Transverse colon (tissue), 4 donors: ENCODE data around the gene MPPED2. TPM values are rescaled to one million over a fixed set of nuclear protein-coding genes. Genes with fewer than 3 reads are reported as not detected.
A peak's percentile ranks its signal among the peaks of the same experiment; 100 is the strongest.

Experiments
- DNase-seq: peaks from one replicate; pipeline ENCODE4 v3.0.0-alpha.2; 2019
- H3K27ac ChIP-seq, 4 donors: fragments of 200-600 bp; sonication (generic); 2 replicates each; pipeline ENCODE4 v1.5.1; 2016 to 2018; ENCODE audit warnings: inconsistent platforms in 4 of 4
- H3K27me3 ChIP-seq: fragments of 200-600 bp; sonication (generic); 2 replicates; pipeline ENCODE4 v1.5.1; 2017; ENCODE audit warnings: inconsistent platforms
- H3K36me3 ChIP-seq, 4 donors: fragments of 200-600 bp; sonication (generic); 2 replicates each; pipeline ENCODE4 v1.5.1; 2017 to 2019; ENCODE audit warnings: inconsistent platforms in 4 of 4
- H3K4me1 ChIP-seq, 4 donors: fragments of 200-600 bp; sonication (generic); 2 replicates each; pipeline ENCODE4 v1.5.1; 2017 to 2020; ENCODE audit warnings: inconsistent platforms in 4 of 4
- H3K4me3 ChIP-seq, 4 donors: fragments of 200-600 bp; sonication (generic); 1 replicate in 1 of 4; 2 replicates in 3 of 4; pipeline versions ENCODE4 v1.5.1 to v1.6.1; 2017 to 2019; ENCODE audit warnings: inconsistent platforms in 4 of 4
- H3K9me3 ChIP-seq, 2 donors: fragments of 200-600 bp; sonication (generic); 2 replicates each; pipeline ENCODE4 v1.5.1; 2017 to 2019; ENCODE audit warnings: inconsistent platforms in 2 of 2
- EP300 ChIP-seq: sonication (generic); formaldehyde crosslinking; IDR thresholded peaks from one replicate; pipeline ENCODE4 v1.6.1; 2017; ENCODE audit warnings: antibody characterized with exemption, low read depth
- POLR2A ChIP-seq: fragments of 450-650 bp; IDR thresholded peaks from one replicate; pipeline ENCODE4 v1.6.1; 2016; ENCODE audit warnings: antibody characterized with exemption, mild to moderate bottlenecking, moderate library complexity
- POLR2AphosphoS5 ChIP-seq, 3 donors: sonication (generic); formaldehyde crosslinking; IDR thresholded peaks; one replicate each; pipeline ENCODE4 v1.6.1; 2016; ENCODE audit warnings: antibody characterized with exemption in 3 of 3
- WGBS, 2 donors: methylation state at CpG; one replicate each; pipeline ENCODE4 v1.1.5; 2018; ENCODE audit warnings: low coverage in 1 of 2; 5-methylcytosine and 5-hydroxymethylcytosine counted together
- in situ Hi-C, 4 donors: fragments of 200-750 bp; cut with MboI; loops; one replicate each; pipeline versions ENCODE4 v1.15.0 to v1.15.1; 2017; ENCODE audit warnings: low sequenced_read_pairs in 3 of 4, low pct_ligation_motif_present in 1 of 4, low pct_unique_long_range_greater_than_20kb in 1 of 4
- intact Hi-C: fragments of 100-400 bp; cut with DNase I; formaldehyde crosslinking; loops from one replicate; pipeline ENCODE4 v1.15.1; 2023; ENCODE audit warnings: low total_unique reads
- total RNA-seq, 4 donors: library from RNA; depleted of rRNA; stranded (reverse); fragments of >200 nt; gene quantifications; one replicate each; pipeline ENCODE4 v1.1.0, GENCODE V29; 2016
- TF ChIP-seq, protein P1 (sequence below), 5 experiments: fragments of 200-600 bp in 3 of 5; fragments of 450-650 bp in 2 of 5; sonication (generic) in 3 of 5; IDR thresholded peaks; 1 replicate in 2 of 5; 2 replicates in 3 of 5; pipeline ENCODE4 v1.5.1; 2016 to 2017; ENCODE audit warnings: antibody characterized with exemption in 5 of 5, inconsistent platforms in 3 of 5, mild to moderate bottlenecking in 2 of 5, moderate library complexity in 1 of 5

Gene MPPED2, protein sequence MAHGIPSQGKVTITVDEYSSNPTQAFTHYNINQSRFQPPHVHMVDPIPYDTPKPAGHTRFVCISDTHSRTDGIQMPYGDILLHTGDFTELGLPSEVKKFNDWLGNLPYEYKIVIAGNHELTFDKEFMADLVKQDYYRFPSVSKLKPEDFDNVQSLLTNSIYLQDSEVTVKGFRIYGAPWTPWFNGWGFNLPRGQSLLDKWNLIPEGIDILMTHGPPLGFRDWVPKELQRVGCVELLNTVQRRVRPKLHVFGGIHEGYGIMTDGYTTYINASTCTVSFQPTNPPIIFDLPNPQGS
- total RNA-seq: 1 to 10 TPM in 2 of 4 donors, not detected in 2; 1.4 to 1.6 TPM

DNA sequence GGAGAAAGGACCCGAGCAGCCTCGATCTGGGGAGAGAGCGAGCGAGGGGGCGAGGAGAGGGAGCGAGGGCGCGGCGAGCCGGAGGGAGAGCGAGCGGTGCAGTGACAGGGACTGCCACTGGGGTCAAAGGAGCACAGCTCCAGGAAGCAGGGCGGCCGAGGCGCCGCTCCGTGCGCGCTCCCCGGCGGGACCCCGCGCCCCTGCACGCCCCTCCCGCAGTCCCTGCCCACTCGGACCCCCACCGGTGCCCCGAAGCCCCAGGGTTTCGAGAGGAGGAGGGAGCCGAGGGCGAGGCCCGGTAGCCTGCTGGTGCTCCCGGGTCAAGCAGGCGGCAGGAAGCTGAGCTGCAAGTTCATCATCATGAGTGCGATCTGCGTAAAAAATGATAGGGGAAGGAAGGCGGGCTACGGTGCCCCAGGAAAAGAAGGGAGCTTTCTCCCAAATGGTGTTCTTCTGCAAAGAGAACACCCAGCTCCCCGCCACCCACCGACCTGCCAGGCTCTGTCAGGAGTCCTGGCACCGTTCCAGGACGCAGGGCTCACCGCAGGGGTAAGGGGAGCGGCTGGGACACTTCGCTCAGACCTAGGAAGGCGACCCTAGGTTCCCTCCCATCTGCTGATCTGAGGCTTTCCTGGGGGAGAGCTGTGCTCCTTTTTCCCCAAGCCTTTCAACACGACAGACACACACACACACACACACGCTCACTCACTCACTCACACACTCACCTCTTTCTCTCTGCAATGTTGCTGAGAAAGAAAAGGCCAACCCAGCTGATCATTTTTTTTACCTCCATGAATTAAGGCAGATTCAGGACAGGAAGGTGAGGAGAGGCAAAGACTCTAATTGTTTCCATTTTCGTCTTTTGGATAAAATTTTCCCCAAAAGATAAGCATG lies at the start of gene MPPED2:
Gene MPPED2, minus strand, starts transcription at position 103 of the 894 bp plus-strand sequence. CDS start 5,980 bp downstream, outside the sequence.
- peaks cover 0 to 26% (median 13%) of the 10 kb centered on the region in 4 donors for H3K4me1 ChIP-seq
- H3K36me3 ChIP-seq: no peaks in the 10 kb centered on the region
- H3K9me3 ChIP-seq: no peaks in the 10 kb centered on the region
- H3K4me3 ChIP-seq: peak within 1 kb of the TSS; percentile 30 to 81 (median 50)
- in situ Hi-C loops: no loop called here
- DNase-seq: peak; percentile 25
- H3K27me3 ChIP-seq: peaks cover 57% of the 10 kb centered on the region
- intact Hi-C loops: no loop called here
- 6 to 50% methylated on average over 3 to 44 of the region's 49 CpGs for WGBS, 2 donors
- peak within 1 kb of the TSS; percentile 71 to 89 (median 80) for H3K27ac ChIP-seq
- TF ChIP-seq, protein P1, sequence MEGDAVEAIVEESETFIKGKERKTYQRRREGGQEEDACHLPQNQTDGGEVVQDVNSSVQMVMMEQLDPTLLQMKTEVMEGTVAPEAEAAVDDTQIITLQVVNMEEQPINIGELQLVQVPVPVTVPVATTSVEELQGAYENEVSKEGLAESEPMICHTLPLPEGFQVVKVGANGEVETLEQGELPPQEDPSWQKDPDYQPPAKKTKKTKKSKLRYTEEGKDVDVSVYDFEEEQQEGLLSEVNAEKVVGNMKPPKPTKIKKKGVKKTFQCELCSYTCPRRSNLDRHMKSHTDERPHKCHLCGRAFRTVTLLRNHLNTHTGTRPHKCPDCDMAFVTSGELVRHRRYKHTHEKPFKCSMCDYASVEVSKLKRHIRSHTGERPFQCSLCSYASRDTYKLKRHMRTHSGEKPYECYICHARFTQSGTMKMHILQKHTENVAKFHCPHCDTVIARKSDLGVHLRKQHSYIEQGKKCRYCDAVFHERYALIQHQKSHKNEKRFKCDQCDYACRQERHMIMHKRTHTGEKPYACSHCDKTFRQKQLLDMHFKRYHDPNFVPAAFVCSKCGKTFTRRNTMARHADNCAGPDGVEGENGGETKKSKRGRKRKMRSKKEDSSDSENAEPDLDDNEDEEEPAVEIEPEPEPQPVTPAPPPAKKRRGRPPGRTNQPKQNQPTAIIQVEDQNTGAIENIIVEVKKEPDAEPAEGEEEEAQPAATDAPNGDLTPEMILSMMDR (IDR thresholded peaks at IDR 0.05): peak; percentile 48 to 64 (median 55)
- no peak for TF ChIP-seq EP300

DNA sequence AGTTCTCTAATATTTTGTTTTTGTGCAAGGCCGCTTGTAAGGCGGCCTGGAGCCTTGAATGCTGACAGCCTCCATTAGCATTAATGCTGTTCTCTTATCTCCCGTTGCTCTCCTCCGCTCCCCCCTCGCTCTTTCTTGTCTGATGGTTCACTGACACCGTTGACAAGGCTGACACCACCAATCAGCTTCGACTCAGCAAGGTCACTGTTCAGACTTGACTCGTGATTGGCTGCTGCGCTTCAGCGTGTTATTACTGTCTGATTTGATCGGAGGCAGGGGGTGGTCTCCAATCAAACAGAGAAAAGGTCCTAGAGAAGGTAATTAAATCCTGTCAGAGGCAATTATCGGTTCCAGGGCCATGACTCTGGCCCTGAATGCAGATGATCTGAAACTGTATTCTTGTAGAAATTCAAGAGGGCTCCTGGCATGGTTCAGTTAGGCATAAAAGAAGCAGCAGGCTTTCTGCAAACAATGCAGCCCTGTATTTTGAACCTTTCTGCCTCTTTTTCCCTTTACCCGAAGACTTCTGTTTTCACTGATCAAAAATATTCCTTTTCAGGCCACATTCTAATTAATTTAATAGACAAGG lies 49.3 kb upstream of the MPPED2 start:
- Histone ChIP-seq H3K4me3 (no peak overlapping the region), H3K4me1 (no peaks in the 10 kb centered on the region), H3K27ac (no peak overlapping the region), H3K36me3 (no peaks in the 10 kb centered on the region), H3K27me3 (no peaks in the 10 kb centered on the region), H3K9me3 (no peaks in the 10 kb centered on the region)
- no peak for TF ChIP-seq EP300
- TF ChIP-seq POLR2A: no peak
- TF ChIP-seq, protein P1 (IDR thresholded peaks at IDR 0.05): no peak
- TF ChIP-seq POLR2AphosphoS5 (IDR thresholded peaks at IDR 0.05): no peak
- intact Hi-C loops: no loop called here
- in situ Hi-C loops: no loop called here
- no peak for DNase-seq
- WGBS, 2 donors: 47 to 64% methylated on average over 7 to 13 of the region's 13 CpGs

DNA sequence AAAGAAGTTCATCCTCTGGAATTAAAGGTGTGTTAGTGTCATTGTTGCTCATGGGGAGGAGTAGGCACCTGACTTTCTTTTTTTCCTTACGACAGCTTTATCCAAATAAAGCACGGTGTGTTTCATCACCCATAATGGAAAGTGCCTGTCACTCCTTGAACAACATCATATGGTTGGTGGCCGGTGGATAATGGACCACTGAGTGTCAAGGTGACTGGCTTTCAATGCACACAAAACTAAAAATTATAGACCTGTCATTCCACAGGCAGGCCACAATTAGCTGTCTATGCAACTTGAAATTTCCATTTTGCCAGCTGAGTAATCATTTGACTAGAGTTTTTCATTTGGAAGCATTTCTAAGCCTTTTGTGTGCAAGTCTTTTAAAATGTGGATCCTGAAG lies 45.0 kb upstream of the MPPED2 start:
- H3K4me3 ChIP-seq: no peak overlapping the region
- no peaks in the 10 kb centered on the region for H3K36me3 ChIP-seq
- no peaks in the 10 kb centered on the region for H3K4me1 ChIP-seq
- H3K9me3 ChIP-seq: no peaks in the 10 kb centered on the region
- DNase-seq: no peak
- 52 to 68% methylated on average over 3 of the region's 3 CpGs for WGBS, 2 donors
- in situ Hi-C loops: no loop called here
- intact Hi-C loops: no loop called here
- TF ChIP-seq POLR2AphosphoS5 (IDR thresholded peaks at IDR 0.05) (no peak), EP300 (no peak), POLR2A (no peak)
- TF ChIP-seq, protein P1 (IDR thresholded peaks at IDR 0.05): no peak
- H3K27me3 ChIP-seq: no peaks in the 10 kb centered on the region
- no peak overlapping the region for H3K27ac ChIP-seq

DNA sequence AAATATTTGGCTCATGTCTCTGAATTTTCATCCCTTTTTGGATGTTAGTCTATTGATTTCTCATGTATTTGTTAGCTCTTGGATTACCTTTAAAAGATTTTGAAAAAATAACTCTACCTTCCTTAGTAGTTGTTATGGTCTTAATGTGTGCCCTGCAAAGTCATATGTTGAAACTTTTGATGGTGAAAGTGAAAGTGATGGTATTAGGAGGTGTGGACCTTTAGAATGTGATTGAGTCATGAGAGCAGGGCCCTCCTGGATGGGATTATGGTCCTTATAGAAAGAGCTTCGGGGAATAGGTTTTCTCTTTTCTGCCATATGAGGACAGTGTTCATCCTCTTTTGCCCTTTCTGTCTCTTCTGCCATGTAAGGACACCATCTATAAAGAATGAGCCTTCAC lies 33.6 kb upstream of the MPPED2 start:
- no peaks in the 10 kb centered on the region for H3K36me3 ChIP-seq
- no peaks in the 10 kb centered on the region for H3K9me3 ChIP-seq
- DNase-seq: no peak
- intact Hi-C loops: no loop called here
- no peaks in the 10 kb centered on the region for H3K27me3 ChIP-seq
- TF ChIP-seq, protein P1 (IDR thresholded peaks at IDR 0.05): no peak
- TF ChIP-seq POLR2A (no peak), EP300 (no peak), POLR2AphosphoS5 (IDR thresholded peaks at IDR 0.05) (no peak)
- in situ Hi-C loops: no loop called here
- no peak overlapping the region for H3K4me3 ChIP-seq
- H3K27ac ChIP-seq: no peak overlapping the region
- 60 to 86% methylated on average over 1 of the region's 1 CpG for WGBS, 2 donors
- no peaks in the 10 kb centered on the region for H3K4me1 ChIP-seq
